8988T (cell line): ENCODE results near the gene GRIA3.
"Not testable (repeated sequence)": the region's sequence is repeated elsewhere in the genome, so short reads cannot be mapped to it uniquely, and the experiment has no call there.

Experiments used
- DNase-seq: peaks from one replicate; pipeline ENCODE4 v3.0.0; 2011

The GRIA3 gene

DNA sequence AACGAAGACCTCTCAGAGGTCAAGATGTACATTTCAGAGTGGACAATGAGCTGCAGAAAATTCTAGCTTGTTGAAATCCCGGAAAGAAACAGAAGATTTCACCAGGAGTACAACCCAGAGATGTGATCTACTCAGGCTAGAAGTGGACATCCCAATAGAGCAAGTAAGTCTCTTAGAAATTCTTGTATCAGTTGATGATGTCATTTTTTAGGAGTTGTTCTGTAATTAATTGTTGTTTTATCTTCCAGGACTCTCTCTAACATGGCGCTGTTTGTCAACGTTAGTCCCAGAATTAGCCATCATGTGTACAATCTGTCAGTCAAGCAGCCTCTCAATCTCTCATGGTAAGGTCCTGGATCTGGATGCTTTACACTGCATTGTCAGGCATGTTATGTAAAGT is 174.4 kb downstream of the GRIA3 start:
- DNase-seq: no peak

DNA sequence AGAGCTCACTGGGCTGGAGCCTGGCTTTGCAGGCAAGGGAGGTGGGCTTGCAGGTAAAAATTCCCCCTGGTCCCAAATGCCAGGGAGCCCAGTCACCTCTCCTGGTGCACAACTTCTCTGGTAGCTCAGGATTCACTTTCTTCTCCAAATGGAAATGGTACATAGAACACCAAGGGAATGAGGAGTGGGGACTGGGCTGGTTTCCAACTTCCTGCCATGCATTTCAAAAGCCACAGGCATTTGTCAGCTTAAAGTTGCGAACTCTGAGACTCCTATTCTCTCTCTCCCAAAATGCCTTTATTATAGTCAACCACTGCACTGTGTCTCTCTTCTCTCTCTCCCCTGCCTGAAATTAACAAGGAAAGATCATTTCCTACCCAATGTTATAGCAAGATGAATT is 177.3 kb downstream of the GRIA3 start:
- DNase-seq: no peak

DNA sequence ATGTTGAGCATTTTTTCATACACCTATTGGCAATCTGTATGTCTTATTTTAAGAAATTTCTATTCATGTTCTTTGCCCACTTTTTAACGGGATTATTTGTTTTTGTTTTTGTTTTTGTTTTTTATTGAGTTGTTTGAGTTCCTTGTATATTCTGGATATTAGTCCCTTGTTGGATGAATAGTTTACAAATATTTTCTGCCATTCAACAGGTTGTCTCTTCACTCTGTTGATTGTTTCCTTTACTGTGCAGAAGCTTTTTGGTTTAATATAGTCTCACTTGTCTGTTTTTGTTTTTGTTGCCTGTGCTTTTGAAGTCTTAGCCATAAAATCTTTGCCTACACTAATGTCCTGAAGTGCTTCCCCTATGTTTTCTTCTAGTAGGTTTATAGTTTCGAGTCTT is 202.1 kb downstream of the GRIA3 start:
- DNase-seq: not testable (repeated sequence)

DNA sequence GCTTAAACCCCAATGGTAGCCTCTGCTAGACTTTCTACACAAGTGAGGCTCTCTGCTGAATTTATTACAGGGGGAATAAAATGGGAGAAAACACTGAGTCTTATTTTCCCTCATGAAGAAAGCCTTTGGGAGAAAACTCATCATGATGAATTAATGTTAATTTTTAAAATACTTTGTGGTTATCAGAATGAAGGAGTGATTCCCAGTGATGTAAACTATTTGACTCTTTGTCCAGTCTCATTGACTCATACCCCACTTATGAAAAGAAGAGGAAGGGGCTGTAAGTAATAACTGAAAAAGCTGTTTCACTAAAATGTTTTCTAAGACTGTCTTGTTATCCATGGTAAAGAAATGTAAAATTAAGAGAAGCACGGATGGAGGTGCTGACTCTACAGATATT is 208.8 kb downstream of the GRIA3 start:
- DNase-seq: no peak

DNA sequence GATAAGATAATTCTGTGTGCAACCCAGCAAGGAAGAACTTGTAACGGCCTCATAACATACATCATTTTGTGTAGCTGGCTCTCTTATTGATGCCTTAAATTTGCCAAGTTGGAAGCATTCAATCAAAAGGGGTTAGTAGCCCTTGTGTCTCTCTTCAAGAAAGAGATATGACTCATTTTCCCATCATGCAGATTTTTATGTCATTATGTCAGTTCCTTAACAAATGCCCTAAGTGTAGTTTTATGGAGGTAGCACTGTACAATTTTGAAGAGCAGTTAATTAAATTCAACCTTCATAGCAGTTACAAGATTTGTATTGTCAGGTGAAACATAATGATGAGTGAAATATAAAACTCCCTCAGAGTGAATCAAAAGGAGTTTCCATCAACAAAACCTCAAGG is 215.6 kb downstream of the GRIA3 start:
- DNase-seq: no peak

DNA sequence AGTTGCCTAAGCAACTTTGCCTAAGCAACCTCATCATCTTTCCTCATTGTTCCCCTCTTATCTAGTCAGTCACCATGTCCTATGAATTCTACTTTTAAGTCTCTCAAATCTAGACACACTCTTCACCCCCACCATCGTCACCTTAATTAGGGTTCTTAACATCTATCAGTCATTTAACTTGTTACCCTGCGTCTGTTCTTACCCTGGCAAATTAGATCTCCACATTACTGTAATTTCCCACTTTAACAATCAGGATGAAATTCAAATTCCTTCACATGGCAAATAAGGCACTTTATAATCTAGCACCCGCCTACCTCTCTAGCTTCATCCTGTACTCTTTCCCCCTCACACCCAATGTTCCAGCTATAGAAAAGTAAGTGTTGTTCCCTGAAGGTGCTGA is 221.2 kb downstream of the GRIA3 start:
- DNase-seq: no peak

DNA sequence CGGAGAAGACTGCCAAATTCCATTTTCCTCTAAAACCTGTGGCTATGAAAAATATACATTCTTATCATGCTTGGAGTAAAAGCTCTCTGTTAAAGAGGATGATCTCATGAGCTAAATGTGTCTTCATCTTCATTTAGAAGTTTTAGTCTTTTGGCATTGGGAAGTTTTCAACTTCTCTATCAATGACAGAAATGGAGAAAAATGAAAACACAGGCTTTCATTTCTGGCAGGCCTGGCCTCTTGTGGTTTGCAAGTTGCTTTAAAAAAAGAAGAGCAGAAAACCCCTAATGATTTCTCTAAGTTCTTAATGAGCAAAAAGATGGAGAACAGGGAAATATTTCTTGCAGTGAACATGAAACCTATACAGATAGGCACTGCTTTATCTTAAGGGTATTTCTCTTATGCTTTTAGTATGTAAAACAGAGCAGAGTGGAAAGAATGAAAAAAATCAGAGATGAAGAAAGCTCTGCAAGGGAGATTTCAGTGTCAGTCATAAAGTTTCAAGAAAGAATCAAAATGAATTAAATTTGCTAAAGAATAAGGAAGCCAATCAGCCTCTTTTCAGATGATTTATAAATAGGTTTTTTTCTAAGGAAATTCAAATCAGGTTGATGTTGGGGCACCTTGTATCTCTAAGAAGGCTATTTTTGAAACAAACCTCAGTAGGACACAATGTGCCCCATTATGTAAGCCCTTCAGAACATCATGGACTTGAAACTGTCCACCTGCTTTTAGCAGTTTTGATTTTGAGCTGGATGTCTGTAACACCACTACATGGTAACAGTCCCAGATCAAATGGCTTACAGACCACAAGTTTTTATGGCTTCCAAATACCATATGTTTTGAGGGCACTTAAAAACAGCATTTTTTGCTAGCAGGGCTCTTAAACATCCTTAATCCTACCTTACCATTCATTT is 225.0 kb downstream of the GRIA3 start:
- DNase-seq: no peak

DNA sequence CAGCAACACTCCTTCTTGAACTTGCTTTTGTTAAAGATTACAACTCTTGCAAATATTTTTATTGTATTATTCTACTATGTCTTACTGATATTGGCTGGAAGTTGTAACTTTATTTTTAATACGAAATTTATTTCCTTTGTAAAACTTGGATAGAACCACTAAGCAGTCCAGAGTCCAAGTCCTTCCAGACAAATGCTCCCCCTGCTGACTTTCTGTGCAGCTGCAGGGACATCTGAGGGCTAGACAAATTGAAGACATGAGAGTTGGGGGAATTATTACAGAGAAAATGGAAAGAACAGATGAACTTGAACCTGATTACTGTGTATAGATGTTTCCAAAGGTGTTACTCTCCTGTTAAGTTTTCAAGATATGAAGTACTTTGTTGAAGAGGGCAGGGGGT is 238.8 kb downstream of the GRIA3 start:
- no peak for DNase-seq

DNA sequence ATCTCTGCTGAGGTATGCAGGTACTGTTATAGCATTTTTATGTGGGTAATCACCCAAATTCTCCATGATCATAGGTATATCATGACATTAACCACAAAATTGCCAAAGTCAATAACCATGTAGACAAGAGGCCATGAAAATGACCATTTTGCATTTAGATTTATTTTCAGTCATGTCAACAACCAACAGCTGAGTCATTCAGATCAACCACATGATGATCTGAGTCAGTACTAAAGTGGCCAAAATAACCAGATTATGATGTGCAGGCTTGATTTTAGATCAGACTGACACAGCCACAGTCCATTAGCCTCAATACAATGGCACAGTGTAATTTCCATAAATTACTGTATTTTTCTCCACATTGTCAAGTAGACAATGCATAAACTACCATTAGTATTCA is 240.5 kb downstream of the GRIA3 start:
- no peak for DNase-seq

DNA sequence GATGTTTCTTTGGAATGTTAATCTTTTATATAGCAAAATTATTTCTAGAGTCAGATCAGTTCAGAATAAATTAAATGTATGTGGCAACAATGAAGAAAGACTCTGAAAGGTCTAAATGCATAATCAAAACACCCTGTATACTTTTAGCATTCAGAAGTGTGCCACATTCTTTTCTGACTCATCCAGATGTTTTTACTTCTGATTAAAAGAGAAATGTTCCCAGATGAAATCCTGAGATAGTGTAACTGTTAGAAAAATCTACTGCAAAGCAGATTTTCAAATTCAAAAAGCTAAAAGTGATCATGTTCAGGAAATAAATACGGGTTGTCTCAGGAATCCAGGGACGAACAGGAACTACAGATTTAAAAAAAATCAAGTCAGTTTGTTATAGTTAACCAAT is 241.4 kb downstream of the GRIA3 start:
- DNase-seq: no peak

DNA sequence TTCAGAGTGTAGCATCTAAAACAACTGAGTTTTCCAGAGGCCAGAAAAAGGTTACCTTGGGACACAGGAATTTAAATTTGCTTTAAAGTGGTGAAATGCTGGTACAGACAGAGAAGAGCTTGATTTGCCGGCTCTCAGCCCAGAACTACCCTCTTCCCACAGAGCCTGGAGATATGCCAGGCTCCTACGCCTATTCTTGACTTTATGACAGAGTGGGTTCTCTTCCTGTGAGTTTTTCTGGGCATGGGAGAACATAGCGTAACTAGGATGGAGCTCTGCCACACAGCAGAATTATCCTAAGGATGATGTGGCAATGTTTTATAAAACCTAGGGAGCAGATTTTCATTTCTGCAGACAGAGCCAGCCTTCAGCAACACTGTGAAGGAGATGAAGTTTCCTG is 241.8 kb downstream of the GRIA3 start:
- DNase-seq: no peak

DNA sequence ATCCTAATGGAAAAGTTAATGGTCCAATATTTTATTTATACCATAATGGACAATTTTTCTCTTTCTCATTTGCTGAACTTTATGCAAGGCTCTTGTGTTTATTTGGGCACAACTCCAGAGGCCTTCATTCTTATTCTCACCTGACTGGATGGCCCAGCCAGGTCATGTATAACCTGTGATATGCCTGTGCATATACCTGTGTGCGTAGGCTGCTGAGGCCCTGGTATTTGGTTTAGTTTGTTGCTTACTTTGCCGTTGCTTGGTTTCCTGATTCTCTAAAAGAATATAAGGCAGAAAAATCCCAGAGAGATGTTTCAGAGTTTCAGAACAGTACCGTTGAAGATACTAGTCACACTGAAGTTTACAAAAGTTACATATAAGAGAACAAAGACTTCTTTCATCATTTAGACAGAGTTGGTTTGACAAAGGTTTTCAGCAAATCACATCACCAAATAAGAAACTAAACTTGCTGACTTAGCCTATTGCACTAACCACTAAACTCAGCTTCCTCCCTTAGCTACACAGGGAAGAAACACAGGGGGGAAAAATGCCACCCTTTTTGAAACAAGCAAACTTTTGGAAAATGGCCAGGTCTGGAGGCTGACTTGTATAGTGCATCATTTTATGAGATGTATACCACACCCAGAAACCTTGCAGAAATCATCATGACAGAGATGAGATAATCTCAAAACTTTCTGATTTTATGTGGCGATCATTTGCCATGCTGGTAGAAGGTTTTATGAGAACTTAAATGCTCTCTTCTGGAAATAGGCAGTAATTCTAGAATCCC is 248.5 kb downstream of the GRIA3 start:
- DNase-seq: no peak

DNA sequence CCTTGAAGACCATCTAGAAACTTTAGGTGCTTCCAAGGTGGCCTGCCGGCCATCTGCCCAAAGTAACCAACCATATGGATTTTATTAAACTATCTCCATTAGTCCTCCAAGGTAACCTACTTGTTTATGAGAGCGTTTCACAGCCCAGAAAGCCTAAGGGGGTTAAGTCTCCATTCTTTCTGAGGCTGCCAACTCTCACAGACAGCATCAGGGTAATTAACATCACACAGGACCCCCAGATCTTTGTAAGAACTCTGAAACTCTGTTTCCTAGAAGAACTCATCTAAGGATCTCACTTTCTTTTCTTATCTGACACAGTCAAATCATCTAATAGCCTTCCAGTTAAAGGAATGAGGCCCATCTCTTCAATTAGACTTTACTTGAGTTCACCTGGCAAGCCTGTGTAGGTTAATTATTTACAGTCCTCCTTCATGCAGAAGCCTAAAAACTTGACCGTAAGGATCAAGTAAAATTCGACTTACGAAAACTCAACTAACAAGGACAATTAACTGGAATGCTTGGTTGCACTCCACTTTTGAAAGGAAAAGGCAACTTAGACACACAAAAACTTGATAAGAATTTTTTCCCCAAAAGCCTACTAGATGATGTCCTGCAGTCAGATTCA is 252.5 kb downstream of the GRIA3 start:
- DNase-seq: no peak

DNA sequence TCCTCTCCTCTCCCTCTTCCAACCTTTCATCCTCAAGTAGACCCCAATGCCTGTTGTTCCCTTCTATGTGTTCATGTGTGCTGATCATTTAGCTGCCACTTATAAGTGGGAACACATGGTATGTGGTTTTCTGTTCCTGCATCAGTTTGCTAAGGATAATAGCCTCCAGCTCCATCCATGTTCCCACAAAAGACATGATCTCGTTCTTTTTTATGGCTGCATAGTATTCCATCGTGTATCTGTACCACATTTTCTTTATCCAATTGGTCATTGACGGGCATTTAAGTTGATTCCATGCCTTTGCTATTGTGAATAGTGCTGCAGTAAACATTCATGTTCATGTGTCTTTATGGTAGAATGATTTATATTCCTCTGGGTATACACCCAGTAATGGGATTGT is 255.8 kb downstream of the GRIA3 start:
- DNase-seq: not testable (repeated sequence)

DNA sequence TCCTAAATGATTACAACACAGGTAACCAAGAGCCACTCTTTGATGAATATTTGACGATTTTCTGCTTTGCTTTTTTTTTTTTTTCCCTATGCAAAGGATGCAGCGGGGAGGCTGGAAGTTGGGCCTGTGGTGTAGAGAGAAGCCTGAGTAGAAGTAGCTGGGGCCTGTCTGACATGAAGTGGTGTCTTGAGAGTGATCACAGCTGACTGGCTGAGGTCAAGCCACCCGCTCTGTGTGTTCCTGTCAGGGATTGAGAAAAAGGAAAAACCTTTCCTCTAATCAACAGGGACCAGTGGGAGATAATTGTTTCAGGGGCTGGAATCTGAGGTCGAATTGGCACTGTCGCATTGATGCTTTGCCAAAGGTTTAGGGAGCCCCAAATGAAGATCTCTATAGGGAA is 258.7 kb downstream of the GRIA3 start:
- no peak for DNase-seq

DNA sequence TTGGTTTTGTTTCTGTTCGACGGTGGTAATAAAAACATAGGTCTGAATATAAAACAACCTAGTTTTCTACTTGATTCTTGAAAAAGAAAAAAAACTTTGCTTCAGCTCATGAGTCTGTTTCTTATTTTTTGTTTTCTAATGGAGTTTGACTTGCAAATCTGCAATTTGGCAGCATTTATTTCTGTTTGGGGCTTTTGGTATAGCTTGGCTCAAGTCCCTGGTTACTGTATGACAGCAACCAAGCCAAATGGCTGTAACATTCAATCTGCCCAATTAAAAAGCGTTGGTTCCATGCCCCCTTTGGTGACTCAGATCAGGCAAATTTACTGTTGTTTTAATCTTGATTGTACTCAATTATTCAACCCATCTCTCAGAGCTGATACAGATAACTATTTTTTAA is 263.4 kb downstream of the GRIA3 start:
- DNase-seq: no peak

DNA sequence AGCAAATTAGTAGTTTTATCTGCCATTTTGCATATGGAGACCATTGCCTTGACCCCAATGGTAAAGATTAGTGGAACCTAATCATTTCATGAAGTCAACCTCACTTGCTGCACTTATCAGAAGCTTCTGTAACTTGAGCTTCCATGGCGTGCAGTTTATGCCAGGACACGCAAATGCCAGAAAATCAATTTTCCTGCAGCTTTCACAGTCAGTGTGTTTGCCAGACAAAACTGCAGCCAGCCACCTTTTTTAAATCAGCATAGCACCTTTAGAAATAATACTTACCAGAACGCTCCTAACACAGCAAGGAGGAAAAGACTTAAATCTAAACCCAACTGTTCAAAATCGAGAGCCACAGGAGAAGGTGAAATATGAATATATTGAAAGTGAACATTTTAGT is 265.3 kb downstream of the GRIA3 start:
- no peak for DNase-seq

DNA sequence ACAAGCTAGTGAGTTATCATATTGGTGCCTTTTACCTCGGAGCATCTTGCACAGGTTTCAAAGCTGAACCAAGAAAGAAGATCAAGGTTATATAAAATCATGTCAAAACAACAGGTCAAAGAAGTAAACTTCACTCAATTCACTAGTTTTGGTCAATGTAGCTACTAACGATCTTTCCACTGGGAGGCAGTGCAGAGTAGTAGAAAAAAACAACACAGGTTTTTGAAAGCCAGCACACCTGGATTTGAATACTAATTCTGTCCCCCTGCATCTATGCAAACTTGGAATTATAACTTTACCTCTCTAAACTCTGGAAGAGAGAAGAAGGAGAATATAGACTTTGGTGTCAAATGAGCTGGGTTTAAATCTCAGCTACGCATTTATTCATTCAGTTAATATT is 266.1 kb downstream of the GRIA3 start:
- no peak for DNase-seq

DNA sequence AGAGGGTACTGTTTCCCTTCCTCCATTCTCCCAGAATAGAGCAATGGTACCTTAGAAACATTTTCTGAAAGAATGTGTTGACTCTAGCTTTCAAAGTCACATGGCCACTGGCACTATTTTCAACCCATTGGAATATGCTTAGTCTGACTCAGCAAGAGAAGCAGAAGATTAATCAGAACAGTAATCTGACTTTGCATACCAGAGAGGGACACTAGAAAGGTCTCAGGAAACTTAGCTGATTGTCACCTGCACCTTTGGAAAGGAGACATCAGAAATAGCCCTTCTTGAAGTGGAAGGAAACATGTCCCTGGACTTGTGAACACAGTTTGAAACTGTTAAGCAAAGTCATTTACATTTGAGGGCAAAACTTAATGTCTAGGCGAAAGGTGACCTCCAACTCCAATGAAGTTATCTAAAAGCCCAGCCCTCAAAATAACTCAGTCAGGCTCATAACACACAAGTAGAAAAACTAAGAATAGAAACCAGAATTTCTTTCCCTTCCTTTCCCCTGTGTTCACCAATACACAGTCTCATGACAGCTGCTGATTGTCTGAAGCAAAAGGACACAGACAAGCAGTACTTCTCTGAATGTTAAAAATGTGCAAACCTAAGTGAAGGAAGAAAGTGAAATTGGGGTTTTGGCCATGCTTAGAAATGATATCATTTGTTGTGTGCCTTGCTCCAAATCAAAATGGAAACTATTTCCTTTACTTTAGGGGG is 270.8 kb downstream of the GRIA3 start:
- no peak for DNase-seq

DNA sequence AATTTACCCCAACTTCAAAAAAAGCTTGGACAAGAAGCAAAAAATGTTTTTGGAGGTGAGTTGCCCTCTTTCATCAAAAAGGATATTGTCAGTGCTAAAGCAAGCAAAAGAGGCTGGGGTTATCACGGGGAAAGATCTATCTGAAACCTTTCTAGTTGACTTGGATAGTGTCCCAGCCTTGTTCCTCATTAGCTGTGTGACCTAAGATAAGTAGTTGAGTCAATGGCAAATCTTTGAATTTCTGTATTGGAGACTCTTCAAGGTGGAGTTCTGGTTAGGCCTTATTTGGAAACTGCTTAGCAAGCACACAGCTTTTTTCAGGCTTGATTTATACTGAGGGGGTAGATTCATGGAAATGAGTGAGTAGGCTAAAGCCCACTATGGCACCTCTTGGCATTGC is 271.6 kb downstream of the GRIA3 start:
- no peak for DNase-seq

DNA sequence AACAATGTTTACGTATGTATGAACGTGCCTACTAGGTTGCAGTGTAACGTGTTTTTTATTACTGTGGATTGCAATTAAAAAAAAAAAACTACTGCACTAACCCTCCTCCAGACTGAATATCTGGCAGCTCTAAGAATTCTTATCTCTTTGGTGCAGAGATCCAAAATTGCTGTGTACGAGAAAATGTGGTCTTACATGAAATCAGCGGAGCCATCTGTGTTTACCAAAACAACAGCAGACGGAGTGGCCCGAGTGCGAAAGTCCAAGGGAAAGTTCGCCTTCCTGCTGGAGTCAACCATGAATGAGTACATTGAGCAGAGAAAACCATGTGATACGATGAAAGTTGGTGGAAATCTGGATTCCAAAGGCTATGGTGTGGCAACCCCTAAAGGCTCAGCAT is 280.6 kb downstream of the GRIA3 start:
- DNase-seq: no peak

DNA sequence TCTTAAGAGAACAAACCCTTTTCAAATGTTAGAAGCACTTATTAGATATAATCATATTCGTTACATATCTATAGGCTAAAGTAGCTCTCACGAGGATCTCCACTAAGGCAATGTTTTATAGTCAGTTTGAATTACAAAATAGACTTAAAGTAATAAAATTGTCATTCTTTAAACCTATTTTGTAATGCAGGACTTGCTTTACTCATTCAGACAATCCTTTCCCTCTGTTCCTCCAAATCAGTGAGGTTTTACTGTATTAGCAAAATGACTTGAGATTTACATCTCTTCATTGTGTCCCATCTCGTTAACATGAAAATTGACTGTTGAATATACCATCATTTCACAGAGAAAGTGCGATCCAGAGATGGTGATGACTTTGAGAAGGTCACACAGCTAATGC is 284.4 kb downstream of the GRIA3 start:
- DNase-seq: no peak

DNA sequence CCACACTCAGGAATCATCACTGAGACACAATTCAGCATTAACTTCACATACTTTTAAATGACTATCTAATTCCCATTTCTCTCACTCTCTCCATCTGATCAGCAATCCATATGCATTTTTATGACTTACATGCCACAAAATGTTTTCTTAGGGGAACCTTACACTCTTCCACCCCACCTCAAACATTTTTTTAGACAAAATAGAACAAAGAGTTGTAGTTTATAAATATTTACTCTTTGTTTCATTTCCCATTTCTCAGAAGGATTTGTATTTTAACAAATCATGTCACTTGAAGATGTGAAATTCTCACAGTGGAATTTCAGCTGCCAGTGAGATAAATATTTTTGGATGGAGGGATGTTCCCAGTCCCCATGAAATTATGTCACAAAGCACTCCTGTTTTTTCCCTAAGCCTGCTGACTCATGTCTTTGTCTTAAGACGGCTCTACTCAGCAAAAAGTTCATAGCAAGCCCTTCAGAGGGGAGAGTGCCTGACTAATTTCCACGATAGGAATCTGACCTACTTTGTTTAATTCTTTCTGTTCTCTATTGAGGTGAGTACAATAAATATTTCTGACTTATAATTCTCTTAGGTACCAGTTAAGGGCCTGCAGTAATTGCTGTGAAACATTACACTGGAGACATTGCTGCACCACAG is 291.1 kb downstream of the GRIA3 start:
- no peak for DNase-seq
